ENCODE measurements around the gene PLD5.
"Not testable (repeated sequence)": the region's sequence is repeated elsewhere in the genome, so short reads cannot be mapped to it uniquely, and the experiment has no call there.

The PLD5 gene

GRCh38 chr1:242206994-242207393 lies 317.5 kb downstream of the PLD5 start:
- no peak for FAIRE-seq

GRCh38 chr1:242205622-242206489 lies 318.6 kb downstream of the PLD5 start:
- no peak for FAIRE-seq

- no peak for FAIRE-seq
These were observed 321.2 kb downstream of the PLD5 start for GRCh38 chr1:242203262-242203661.

- FAIRE-seq: no peak
These were observed 323.4 kb downstream of the PLD5 start for GRCh38 chr1:242201090-242201489.

GRCh38 chr1:242199776-242200458 lies 324.6 kb downstream of the PLD5 start:
- no peak for FAIRE-seq

DNA sequence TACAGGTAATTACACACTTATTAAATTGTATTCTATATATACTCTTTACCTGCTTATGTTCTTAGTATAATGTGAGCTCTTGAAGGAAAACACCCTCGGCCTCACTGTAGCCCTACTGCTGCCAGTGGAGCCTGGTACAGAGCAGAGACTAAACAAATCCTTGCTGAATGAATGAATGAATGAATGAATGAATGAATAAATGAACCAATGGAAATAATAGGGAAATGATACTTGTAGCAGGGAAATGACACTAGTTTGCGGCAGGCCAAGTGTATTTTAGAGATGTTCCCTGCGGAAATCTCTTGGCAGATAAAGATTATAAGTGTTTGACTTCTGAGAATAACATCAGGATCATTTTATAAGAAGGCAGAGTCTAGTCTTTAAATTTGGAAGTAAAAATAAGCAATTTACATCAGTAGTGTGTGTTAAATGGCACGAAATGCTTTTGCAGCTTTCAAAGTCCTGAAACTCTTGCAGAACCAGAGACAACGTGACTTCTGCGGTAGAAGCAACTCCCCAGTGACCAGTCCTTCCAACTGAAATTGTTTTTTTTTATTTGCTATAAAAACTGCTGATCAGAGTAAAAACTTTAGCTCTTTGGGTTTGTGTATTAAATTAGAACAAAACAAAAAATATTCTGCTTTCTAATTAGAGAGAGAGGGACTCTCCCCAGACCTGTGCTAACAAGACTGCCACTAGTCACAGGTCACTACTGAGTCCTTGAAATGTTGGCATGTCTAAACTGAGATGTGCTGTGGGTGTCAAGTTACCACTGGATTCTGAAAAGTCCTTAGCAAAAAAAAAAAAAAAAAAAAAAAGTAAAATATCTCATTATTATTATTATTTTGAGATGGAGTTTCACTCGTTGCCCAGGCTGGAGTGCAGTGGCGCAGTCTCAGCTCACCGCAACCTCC lies 326.3 kb downstream of the PLD5 start:
- FAIRE-seq: no peak

DNA sequence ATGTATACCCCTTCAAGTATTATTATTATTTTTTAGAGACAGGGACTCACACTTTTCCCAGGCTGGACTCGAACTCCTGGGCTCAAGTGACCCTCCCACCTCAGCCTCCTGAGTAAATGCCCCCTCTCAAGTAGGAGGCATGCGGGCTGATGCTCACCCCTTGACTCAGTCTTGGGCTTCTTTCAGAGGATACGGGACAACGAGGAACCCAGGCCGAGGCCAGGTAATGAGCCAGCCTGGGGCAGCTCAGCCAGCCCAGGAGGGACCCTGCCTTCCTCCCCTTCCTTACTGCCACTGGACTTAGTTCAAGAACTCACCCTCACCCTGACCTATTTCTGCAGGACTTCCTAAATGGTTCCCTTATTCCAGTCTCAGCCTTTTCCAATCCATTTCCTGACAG lies 327.6 kb downstream of the PLD5 start:
- FAIRE-seq: no peak

GRCh38 chr1:242196101-242196500 lies 328.4 kb downstream of the PLD5 start:
- FAIRE-seq: no peak

DNA sequence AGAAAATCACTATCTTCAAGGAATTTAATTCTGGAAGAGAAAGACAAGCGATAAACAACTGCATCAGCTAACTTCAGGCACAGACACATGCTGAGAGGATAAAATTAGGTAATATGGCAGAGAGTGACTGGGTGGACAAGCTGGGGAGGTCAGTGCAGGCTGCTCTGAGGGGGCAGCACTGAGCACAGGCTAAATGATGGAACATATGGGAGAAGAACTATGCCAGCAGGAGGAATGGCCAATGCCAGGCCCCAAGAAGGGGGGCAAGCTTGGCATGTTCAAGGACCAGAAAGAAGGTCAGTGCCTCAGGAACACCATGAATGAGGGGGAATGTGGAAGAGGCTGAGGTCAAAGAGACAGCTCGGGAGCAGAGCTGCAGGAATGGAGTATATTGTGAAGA lies 334.9 kb downstream of the PLD5 start:
- FAIRE-seq: no peak

GRCh38 chr1:242187816-242188215 lies 336.7 kb downstream of the PLD5 start:
- FAIRE-seq: no peak

DNA sequence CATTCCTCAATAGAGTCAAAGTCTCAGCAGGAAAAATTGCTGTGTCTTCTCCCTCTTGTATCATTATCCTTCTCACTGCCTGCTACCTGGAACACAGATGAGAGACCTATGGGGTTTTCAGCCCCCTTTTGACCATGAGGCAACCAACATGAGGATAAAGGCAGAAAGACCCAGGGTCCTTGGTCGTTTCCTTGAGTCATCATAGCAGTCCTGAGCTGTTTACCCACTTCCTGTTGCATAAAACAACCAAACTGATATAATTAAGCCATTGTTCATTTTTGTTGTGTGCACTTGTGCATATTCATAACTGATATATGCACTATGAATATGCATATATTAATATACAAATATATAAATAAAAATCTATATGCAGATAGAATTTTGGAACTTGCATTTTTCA lies 337.3 kb downstream of the PLD5 start:
- FAIRE-seq: no peak

GRCh38 chr1:242185731-242186130 lies 338.8 kb downstream of the PLD5 start:
- FAIRE-seq: no peak

- no peak for FAIRE-seq
These were observed 339.5 kb downstream of the PLD5 start for GRCh38 chr1:242184955-242185354.

GRCh38 chr1:242179767-242180166 lies 344.7 kb downstream of the PLD5 start:
- not testable (repeated sequence) for FAIRE-seq

- no peak for FAIRE-seq
These were observed 345.4 kb downstream of the PLD5 start for GRCh38 chr1:242178924-242179708.

- FAIRE-seq: no peak
These were observed 346.1 kb downstream of the PLD5 start for GRCh38 chr1:242178436-242178835.

- no peak for FAIRE-seq
These were observed 362.4 kb downstream of the PLD5 start for GRCh38 chr1:242162140-242162539.

- no peak for FAIRE-seq
These were observed 377.2 kb downstream of the PLD5 start for GRCh38 chr1:242147096-242147976.

- no peak for FAIRE-seq
These were observed 377.8 kb downstream of the PLD5 start for GRCh38 chr1:242146652-242147051.

GRCh38 chr1:242140836-242141235 lies 383.7 kb downstream of the PLD5 start:
- no peak for FAIRE-seq

- FAIRE-seq: no peak
These were observed 384.5 kb downstream of the PLD5 start for GRCh38 chr1:242139986-242140385.

Data from A204.1 (cell line).